Stimulated activated naive CD8-positive, alpha-beta T cell treated with anti-CD3 and anti-CD28 coated beads, Interleukin-15, amount 100 ng/mL, for 72 hours (primary cell): ENCODE data around the gene TRIM73.
"Not testable (repeated sequence)": the region's sequence is repeated elsewhere in the genome, so short reads cannot be mapped to it uniquely, and the experiment has no call there.

ENCODE experiments used
- ATAC-seq: fragments of 150-1000 bp; cut with Tn5 transposase; 2 replicates; pipeline ENCODE4 v1.10.0; 2021; ENCODE audit warnings: mild to moderate bottlenecking, moderate library complexity
- DNase-seq, 2 donors: peaks; one replicate each; pipeline ENCODE4 v3.0.0; 2021 to 2022
- H3K27ac Mint-ChIP-seq, 2 donors: one replicate each; pipeline ENCODE4 v1.8.0; 2022; ENCODE audit warnings: mild to moderate bottlenecking in 2 of 2, mixed read lengths in 2 of 2, moderate library complexity in 2 of 2
- H3K27me3 Mint-ChIP-seq: one replicate; pipeline ENCODE4 v1.8.0; 2022; ENCODE audit warnings: mixed read lengths
- H3K4me1 Mint-ChIP-seq: one replicate; pipeline ENCODE4 v1.8.0; 2022; ENCODE audit warnings: mild to moderate bottlenecking, mixed read lengths
- H3K4me3 Mint-ChIP-seq, 2 donors: one replicate each; pipeline ENCODE4 v1.8.0; 2022; ENCODE audit warnings: mild to moderate bottlenecking in 2 of 2, mixed read lengths in 2 of 2, moderate library complexity in 1 of 2
- H3K9me3 Mint-ChIP-seq, 2 donors: one replicate each; pipeline ENCODE4 v1.8.0; 2022; ENCODE audit warnings: mixed read lengths in 2 of 2

Gene TRIM73

DNA sequence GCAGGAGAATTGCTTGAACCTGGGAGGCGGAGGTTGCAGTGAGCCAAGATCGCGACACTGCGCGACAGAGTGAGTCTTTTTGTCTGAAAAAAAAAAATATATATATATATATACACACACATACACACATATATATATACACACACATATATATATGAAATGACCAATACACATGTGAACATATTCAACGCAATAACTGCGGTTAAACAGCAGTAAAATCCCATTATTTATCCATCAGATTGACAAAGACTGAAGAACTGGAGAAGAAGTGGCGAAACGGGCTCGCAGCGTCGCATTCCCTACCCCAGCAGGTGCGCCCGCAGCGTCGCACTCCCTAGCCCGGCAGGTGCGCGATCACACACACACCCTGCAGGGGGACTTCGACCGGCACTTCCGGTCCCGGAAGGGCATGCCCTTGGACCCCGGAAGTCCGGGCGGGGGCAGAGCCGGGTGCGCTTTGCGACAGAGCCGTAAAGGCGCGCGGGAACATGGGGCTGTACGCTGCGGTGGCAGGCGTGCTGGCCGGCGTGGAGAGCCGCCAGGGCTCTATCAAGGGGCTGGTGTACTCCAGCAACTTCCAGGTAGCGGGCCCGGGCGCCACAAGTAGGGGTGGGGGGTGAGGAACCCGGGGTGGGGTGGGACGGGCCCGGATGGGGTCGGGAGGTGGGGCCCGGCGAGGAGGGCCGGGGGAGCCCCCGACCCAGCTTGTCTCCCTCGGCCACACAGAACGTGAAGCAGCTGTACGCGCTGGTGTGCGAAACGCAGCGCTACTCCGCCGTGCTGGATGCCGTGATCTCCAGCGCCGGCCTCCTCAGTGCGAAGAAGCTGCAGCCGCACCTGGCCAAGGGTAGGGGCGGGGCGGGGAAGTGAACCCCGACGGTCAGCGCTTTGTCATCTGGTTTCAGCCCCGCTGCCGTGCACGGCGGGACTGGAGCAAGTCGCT, 14.7 kb downstream of the TRIM73 start:
- H3K4me1 Mint-ChIP-seq, H3K27me3 Mint-ChIP-seq, H3K27ac Mint-ChIP-seq, H3K9me3 Mint-ChIP-seq, H3K4me3 Mint-ChIP-seq: not testable (repeated sequence)
- DNase-seq (peak in 1 of 2 donors; percentile 41), ATAC-seq (peak; percentile 94)

DNA sequence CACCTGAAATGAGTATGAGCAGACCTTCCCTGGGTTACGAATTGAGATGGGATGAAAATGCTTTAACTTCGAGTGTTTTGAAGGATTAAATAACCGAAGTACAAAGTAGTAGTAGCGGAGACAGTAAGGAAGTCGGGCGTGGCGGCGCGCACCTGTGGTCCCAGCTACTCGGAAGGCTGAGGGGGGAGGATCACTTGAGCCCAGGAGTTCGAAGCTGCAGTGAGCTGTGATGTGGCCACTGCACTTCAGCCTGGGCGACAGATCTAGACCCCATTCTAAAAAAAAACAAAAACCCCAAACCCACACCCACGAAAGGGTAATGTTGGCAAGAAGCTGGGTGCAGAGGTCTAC, 15.4 kb downstream of the TRIM73 start:
- H3K4me1 Mint-ChIP-seq, DNase-seq, H3K27ac Mint-ChIP-seq, H3K27me3 Mint-ChIP-seq, H3K9me3 Mint-ChIP-seq, H3K4me3 Mint-ChIP-seq: not testable (repeated sequence)
- peak; percentile 22 for ATAC-seq

DNA sequence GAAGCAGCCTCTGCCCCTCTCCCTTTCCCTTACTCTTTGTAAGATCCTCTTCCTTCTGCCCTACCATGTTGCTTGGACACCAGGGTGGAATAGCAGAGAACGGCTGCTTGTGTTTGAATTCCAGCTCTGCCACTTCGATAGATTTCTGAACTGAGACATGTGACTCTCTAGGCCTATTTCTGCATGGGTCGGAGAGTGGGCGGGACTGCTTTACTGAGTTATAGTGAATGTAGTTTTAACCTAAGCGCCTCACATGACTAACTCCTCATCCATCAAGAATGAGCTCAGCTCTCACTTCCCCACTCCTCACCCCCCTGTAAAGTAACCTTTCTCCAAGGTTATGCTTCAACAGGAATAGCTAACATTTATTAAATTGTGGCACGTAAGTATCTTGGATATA, 18.8 kb downstream of the TRIM73 start:
- not testable (repeated sequence) for H3K27ac Mint-ChIP-seq

DNA sequence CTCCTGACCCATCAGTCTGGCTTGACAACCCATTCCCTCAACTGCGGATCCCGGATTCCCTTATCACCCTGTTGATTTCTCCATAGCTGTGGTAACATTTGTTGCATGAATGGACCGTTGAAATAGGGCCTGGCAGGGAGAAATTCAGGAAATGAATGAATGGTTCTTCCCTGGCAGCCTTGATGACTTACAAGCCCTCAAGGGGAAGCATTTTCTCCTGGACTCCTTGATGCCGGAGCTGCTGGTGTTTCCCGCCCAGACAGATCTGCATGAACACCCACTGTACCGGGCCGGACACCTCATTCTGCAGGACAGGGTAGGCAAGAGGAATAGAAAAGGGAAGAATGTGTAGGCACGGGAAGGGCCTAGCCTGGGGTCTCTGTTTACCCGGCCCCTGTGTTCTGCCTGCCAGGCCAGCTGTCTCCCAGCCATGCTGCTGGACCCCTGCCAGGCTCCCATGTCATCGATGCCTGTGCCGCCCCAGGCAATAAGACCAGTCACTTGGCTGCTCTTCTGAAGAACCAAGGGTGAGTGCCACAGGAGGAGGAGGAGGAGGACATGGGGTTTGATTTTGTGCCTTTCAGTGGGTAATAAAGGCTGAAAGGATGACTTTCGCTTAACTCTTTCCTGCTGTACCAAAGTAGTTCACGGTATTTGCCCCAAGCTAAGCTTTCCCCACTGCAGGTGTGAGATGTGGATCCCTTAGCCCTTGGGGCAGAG, 19.4 kb downstream of the TRIM73 start:
- H3K27me3 Mint-ChIP-seq, ATAC-seq, H3K9me3 Mint-ChIP-seq, H3K4me1 Mint-ChIP-seq, H3K4me3 Mint-ChIP-seq, DNase-seq: not testable (repeated sequence)
- H3K27ac Mint-ChIP-seq, result peak overlapping the region in 1 of 2 donors; percentile 78

More for the DNA sequence above, 18.8 kb downstream of the TRIM73 start:
- DNase-seq, ATAC-seq, H3K4me3 Mint-ChIP-seq, H3K4me1 Mint-ChIP-seq, H3K9me3 Mint-ChIP-seq, H3K27me3 Mint-ChIP-seq: not testable (repeated sequence)

- not testable (repeated sequence) for H3K4me1 Mint-ChIP-seq, DNase-seq, H3K4me3 Mint-ChIP-seq, H3K27me3 Mint-ChIP-seq, H3K27ac Mint-ChIP-seq, H3K9me3 Mint-ChIP-seq, ATAC-seq
Measured at GRCh38 chr7:75415428-75415817, 20.0 kb downstream of the TRIM73 start.

- not testable (repeated sequence) for H3K4me1 Mint-ChIP-seq, DNase-seq, H3K27me3 Mint-ChIP-seq, H3K9me3 Mint-ChIP-seq, H3K27ac Mint-ChIP-seq, ATAC-seq, H3K4me3 Mint-ChIP-seq
Measured at GRCh38 chr7:75415829-75416373, 20.5 kb downstream of the TRIM73 start.

DNA sequence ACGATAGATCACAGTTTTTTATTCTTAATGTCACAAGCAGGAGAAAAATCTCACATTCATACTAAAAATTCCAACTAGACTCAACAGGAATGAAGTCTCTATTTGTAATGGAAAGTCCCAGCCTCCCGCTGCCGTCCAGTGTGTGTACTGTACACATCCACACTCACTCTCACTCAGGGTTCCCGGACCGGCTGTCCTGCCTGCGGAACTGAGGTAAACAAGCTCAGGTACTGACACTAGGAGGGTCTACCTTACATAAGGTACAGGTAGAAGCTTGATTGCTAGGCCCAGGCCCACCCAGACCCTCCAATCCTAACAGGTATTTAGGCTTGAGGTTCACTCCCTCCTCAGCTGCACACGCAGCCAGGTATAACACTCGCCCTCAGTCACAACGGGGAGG, 21.4 kb downstream of the TRIM73 start:
- not testable (repeated sequence) for H3K4me3 Mint-ChIP-seq, H3K9me3 Mint-ChIP-seq, H3K27ac Mint-ChIP-seq, H3K4me1 Mint-ChIP-seq, DNase-seq, H3K27me3 Mint-ChIP-seq, ATAC-seq

DNA sequence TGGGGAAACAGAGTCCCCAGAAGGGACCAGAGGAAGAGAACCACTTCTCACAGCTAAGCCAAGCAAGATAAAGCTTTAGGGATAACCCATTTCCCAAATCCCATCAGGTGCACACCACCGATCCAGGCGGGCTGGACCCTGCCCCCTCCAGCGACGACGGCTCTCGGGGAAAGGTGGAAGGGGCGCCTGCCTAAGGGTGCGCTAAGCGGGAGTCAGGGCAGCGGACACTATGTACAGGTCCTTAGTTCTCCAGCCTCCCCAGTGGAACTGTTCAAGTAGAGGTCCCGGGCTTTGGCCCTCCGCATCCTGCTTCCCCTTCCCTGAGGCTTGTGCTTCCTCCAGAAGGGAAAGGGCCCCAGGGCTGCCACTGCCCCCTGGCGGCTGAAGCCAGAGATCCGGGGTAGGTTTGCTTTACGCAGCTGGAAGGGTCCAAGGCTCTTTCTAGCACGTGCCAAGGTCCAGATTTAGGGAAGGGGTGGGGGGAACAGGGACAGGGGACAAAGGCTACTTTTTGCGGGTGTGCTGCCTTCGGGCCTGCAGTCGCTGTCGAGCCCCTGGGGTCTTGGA, 22.9 kb downstream of the TRIM73 start:
- ATAC-seq, H3K27ac Mint-ChIP-seq, H3K4me3 Mint-ChIP-seq, H3K27me3 Mint-ChIP-seq, H3K9me3 Mint-ChIP-seq, H3K4me1 Mint-ChIP-seq, DNase-seq: not testable (repeated sequence)

DNA sequence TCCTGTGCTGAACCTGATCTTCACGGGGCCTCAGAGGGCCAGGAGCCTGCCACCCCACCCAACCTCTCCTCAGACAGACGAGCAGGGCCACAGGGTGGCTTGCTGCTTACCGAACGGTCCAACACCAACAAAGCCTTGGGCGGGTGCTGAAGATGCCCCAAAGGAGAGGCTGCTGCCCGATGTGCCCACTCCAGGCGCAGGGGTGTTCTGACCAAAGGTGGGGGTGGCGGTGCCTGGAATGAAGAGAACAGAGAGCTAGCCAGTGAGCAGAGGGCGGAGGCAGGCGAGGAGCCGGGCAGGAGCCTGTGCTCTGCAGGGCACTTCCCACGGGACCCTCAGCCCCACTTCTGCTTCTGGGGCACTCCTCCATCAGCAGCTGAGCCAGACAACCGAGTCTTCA, 23.8 kb downstream of the TRIM73 start:
- not testable (repeated sequence) for H3K27me3 Mint-ChIP-seq, H3K9me3 Mint-ChIP-seq, H3K4me1 Mint-ChIP-seq, H3K4me3 Mint-ChIP-seq, ATAC-seq, DNase-seq, H3K27ac Mint-ChIP-seq

- peak overlapping the region in 1 of 2 donors; percentile 28 for H3K27ac Mint-ChIP-seq
- not testable (repeated sequence) for H3K4me1 Mint-ChIP-seq, H3K4me3 Mint-ChIP-seq, H3K9me3 Mint-ChIP-seq, DNase-seq, H3K27me3 Mint-ChIP-seq
- peak; percentile 13 for ATAC-seq
Measured at GRCh38 chr7:75419693-75420092, 24.3 kb downstream of the TRIM73 start.

- H3K27me3 Mint-ChIP-seq, ATAC-seq, H3K9me3 Mint-ChIP-seq, H3K4me3 Mint-ChIP-seq, DNase-seq, H3K4me1 Mint-ChIP-seq: not testable (repeated sequence)
- peak overlapping the region; percentile 28 to 72 for H3K27ac Mint-ChIP-seq
Measured at GRCh38 chr7:75420152-75420551, 24.7 kb downstream of the TRIM73 start.

GRCh38 chr7:75421798-75422710, 26.6 kb downstream of the TRIM73 start:
- H3K27ac Mint-ChIP-seq, result peak overlapping the region in 1 of 2 donors; percentile 93
- not testable (repeated sequence) for DNase-seq, ATAC-seq, H3K27me3 Mint-ChIP-seq, H3K4me3 Mint-ChIP-seq, H3K9me3 Mint-ChIP-seq, H3K4me1 Mint-ChIP-seq

GRCh38 chr7:75423481-75423880, 28.1 kb downstream of the TRIM73 start:
- not testable (repeated sequence) for ATAC-seq, H3K27ac Mint-ChIP-seq, DNase-seq

GRCh38 chr7:75439000-75439399, 43.6 kb downstream of the TRIM73 start:
- Mint-ChIP-seq H3K27ac (peak overlapping the region in 1 of 2 donors; percentile 16), H3K4me1 (peaks cover 17% of the 10 kb centered on the region)
- not testable (repeated sequence) for ATAC-seq, H3K9me3 Mint-ChIP-seq, DNase-seq, H3K4me3 Mint-ChIP-seq, H3K27me3 Mint-ChIP-seq

More at GRCh38 chr7:75423481-75423880, 28.1 kb downstream of the TRIM73 start:
- H3K4me1 Mint-ChIP-seq, result peaks cover 18% of the 10 kb centered on the region
- H3K4me3 Mint-ChIP-seq, H3K27me3 Mint-ChIP-seq, H3K9me3 Mint-ChIP-seq: not testable (repeated sequence)

- Mint-ChIP-seq H3K4me1 (peaks cover 17% of the 10 kb centered on the region), H3K27ac (peak overlapping the region; percentile 88 to 89)
- peak; percentile 69 for ATAC-seq
Measured at GRCh38 chr7:75442101-75442464, 46.7 kb downstream of the TRIM73 start.

More at GRCh38 chr7:75442101-75442464, 46.7 kb downstream of the TRIM73 start:
- not testable (repeated sequence) for H3K27me3 Mint-ChIP-seq, DNase-seq, H3K9me3 Mint-ChIP-seq
- peak overlapping the region; percentile 80 to 83 for H3K4me3 Mint-ChIP-seq
